DOHH2 (cell line): Measurements from ENCODE around the gene LARGE1.

ENCODE experiments used
- H3F3A ChIP-seq: fragments of 200-600 bp; sonication (generic), shearing (Covaris generic); 2 replicates; pipeline ENCODE4 v1.6.0; 2016; ENCODE audit warnings: antibody characterized with exemption, mild to moderate bottlenecking; ENCODE audit not compliant: control insufficient read depth, insufficient read depth
- H3K27ac ChIP-seq: fragments of 200-600 bp; sonication (generic); 2 replicates; pipeline ENCODE4 v1.5.1; 2014; ENCODE audit warnings: low read depth, mild to moderate bottlenecking, low read length, moderate library complexity
- H3K27me3 ChIP-seq: fragments of 200-600 bp; sonication (generic); 2 replicates; pipeline ENCODE4 v1.6.1; 2014; ENCODE audit warnings: mild to moderate bottlenecking, low read length, mixed read lengths; ENCODE audit not compliant: control insufficient read depth
- H3K36me3 ChIP-seq: fragments of 200-600 bp; sonication (generic); 2 replicates; pipeline ENCODE4 v1.6.1; 2014; ENCODE audit warnings: mild to moderate bottlenecking, low read length, moderate library complexity, mixed read lengths; ENCODE audit not compliant: control insufficient read depth
- H3K4me1 ChIP-seq: fragments of 200-600 bp; sonication (generic); 2 replicates; pipeline ENCODE4 v1.6.1; 2014; ENCODE audit warnings: mild to moderate bottlenecking, low read length, mixed read lengths; ENCODE audit not compliant: control insufficient read depth
- H3K4me2 ChIP-seq: fragments of 200-600 bp; sonication (generic); 2 replicates; pipeline ENCODE4 v1.6.0; 2014; ENCODE audit warnings: mild to moderate bottlenecking, low read length, moderate library complexity
- H3K4me3 ChIP-seq: fragments of 200-600 bp; sonication (generic); 2 replicates; pipeline ENCODE4 v1.5.1; 2014; ENCODE audit warnings: mild to moderate bottlenecking, low read length, mixed read lengths
- H3K79me2 ChIP-seq: fragments of 200-600 bp; sonication (generic); 2 replicates; pipeline ENCODE4 v1.6.1; 2014; ENCODE audit warnings: mild to moderate bottlenecking, low read length, mixed read lengths; ENCODE audit not compliant: control insufficient read depth
- H3K9me2 ChIP-seq: fragments of 200-600 bp; sonication (generic); replicated peaks from 2 replicates; pipeline ENCODE4 v1.6.1; 2014; ENCODE audit warnings: mild to moderate bottlenecking, low read length, mixed read lengths; ENCODE audit not compliant: control insufficient read depth
- H3K9me3 ChIP-seq: fragments of 200-600 bp; sonication (generic); 2 replicates; pipeline ENCODE4 v1.6.1; 2014; ENCODE audit warnings: antibody characterized with exemption, low read length, mixed read lengths; ENCODE audit not compliant: control insufficient read depth, insufficient read depth
- H4K20me1 ChIP-seq: fragments of 200-600 bp; sonication (generic); 2 replicates; pipeline ENCODE4 v1.6.0; 2014; ENCODE audit warnings: low read depth, mild to moderate bottlenecking, antibody characterized with exemption, low read length, moderate library complexity; ENCODE audit not compliant: control insufficient read depth, insufficient read depth
- CTCF ChIP-seq: fragments of 200-600 bp; sonication (generic); IDR thresholded peaks from one replicate; pipeline ENCODE4 v1.5.1; 2014; ENCODE audit warnings: antibody characterized with exemption, mild to moderate bottlenecking, low read depth, low read length; ENCODE audit not compliant: poor library complexity, severe bottlenecking
- EZH2phosphoT487 ChIP-seq: fragments of 200-600 bp; sonication (generic); IDR thresholded peaks from 2 replicates; pipeline ENCODE4 v1.6.1; 2017; ENCODE audit warnings: borderline replicate concordance, mild to moderate bottlenecking, antibody characterized with exemption, low read length, moderate library complexity, mixed read lengths

Gene LARGE1

GRCh38 chr22:33347002-33347401 lies 573.3 kb downstream of the LARGE1 start:
- no peak for TF ChIP-seq EZH2phosphoT487
- no peak for TF ChIP-seq CTCF
- Histone ChIP-seq H3K4me3 (no peak overlapping the region), H3K9me3 (no peaks in the 10 kb centered on the region), H3K27ac (no peak overlapping the region), H3F3A (no peaks in the 10 kb centered on the region), H3K27me3 (peaks cover under 1% of the 10 kb centered on the region; the same call in 1 of the 2 replicates), H3K79me2 (no peaks in the 10 kb centered on the region), H3K4me1 (no peaks in the 10 kb centered on the region), H3K9me2 (no peaks in the 10 kb centered on the region), H3K4me2 (no peak overlapping the region), H4K20me1 (no peaks in the 10 kb centered on the region), H3K36me3 (no peaks in the 10 kb centered on the region)

- Histone ChIP-seq H3K4me3 (no peak overlapping the region), H3K36me3 (no peaks in the 10 kb centered on the region), H3K27me3 (no peaks in the 10 kb centered on the region), H3K79me2 (no peaks in the 10 kb centered on the region), H3K9me3 (no peaks in the 10 kb centered on the region), H3K27ac (no peak overlapping the region), H4K20me1 (no peaks in the 10 kb centered on the region), H3K4me1 (no peaks in the 10 kb centered on the region), H3F3A (no peaks in the 10 kb centered on the region), H3K9me2 (no peaks in the 10 kb centered on the region), H3K4me2 (no peak overlapping the region)
- TF ChIP-seq CTCF (no peak), EZH2phosphoT487 (no peak)
Measured at GRCh38 chr22:33341611-33342010, 578.7 kb downstream of the LARGE1 start.

GRCh38 chr22:33337524-33337923 lies 582.8 kb downstream of the LARGE1 start:
- H3K27me3 ChIP-seq = no peaks in the 10 kb centered on the region
- H3K4me1 ChIP-seq = no peaks in the 10 kb centered on the region
- no peaks in the 10 kb centered on the region for H3K79me2 ChIP-seq
- TF ChIP-seq CTCF (no peak), EZH2phosphoT487 (no peak)
- no peak overlapping the region for H3K4me2 ChIP-seq
- no peaks in the 10 kb centered on the region for H3K36me3 ChIP-seq
- H4K20me1 ChIP-seq = no peaks in the 10 kb centered on the region
- no peaks in the 10 kb centered on the region for H3K9me2 ChIP-seq
- no peak overlapping the region for H3K4me3 ChIP-seq
- H3F3A ChIP-seq = no peaks in the 10 kb centered on the region
- H3K9me3 ChIP-seq = no peaks in the 10 kb centered on the region
- no peak overlapping the region for H3K27ac ChIP-seq
